ENCODE data around the gene TAS2R30. TPM values are rescaled to one million over a fixed set of nuclear protein-coding genes. Genes with fewer than 3 reads are reported as not detected.
"Not testable (repeated sequence)": the region's sequence is repeated elsewhere in the genome, so short reads cannot be mapped to it uniquely, and the experiment has no call there.

TAS2R30 gene
- total RNA-seq, 5 donors from 2014 or later (not counting 1 experiment from before 2014, with no cell fraction given), result 2.3 to 8.5 (median 3.3) TPM

DNA sequence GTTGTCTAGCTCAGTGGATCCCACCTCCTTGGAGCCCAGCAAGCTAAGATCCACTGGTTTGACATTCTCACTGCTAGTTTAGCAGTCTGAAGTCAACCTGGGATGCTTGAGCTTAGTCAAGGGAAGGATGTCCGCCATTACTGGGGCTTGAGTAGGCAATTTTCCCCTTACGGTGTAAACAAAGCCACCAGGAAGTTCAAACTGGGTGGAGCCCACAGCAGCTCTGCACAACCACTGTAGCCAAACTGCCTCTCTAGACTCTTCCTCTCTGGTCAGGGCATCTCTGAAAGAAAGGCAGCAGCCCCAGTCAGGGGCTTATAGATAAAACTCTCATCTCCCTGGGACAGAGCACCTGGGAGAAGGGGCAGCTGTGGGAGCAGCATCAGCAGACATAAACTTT is 25.6 kb downstream of the TAS2R30 start:
- ChIA-PET POLR2A (no interaction called here), CTCF (no interaction called here)
- no peaks in the 10 kb centered on the region for H3K27me3 ChIP-seq (replicated peaks in 1 of 2; ENCODE audit: control insufficient read depth in 2 of 2, extremely low read depth in 1 of 2, insufficient read depth in 2 of 2, low read length in 1 of 2)
- Mint-ChIP-seq H3K4me3 (peak overlapping the region in 1 of 3 donors; percentile 67), H3K9me3 (peaks cover 28 to 45% (median 28%) of the 10 kb centered on the region in 3 donors), H3K27me3 (no peaks in the 10 kb centered on the region), H3K27ac (peak overlapping the region; percentile 29 to 74), H3K36me3 (peaks cover 88% of the 10 kb centered on the region), H3K4me1 (peaks cover 51 to 54% (median 53%) of the 10 kb centered on the region in 3 donors)
- no peaks in the 10 kb centered on the region for H3K36me3 ChIP-seq (ENCODE audit: control insufficient read depth in 2 of 2, extremely low read depth in 1 of 2, insufficient read depth in 1 of 2, low read length in 1 of 2)
- no peak for DNase-seq
- H3K4me3 ChIP-seq (ENCODE audit: control insufficient read depth in 1 of 2, extremely low read depth in 1 of 2, low read length in 1 of 2), result no peak overlapping the region
- WGBS (ENCODE audit: insufficient coverage), result 83% methylated on average over 1 of the region's 2 CpGs
- ATAC-seq (replicated peaks in 1 of 4), result peak in 1 of 4 experiments; percentile 46
- no peak overlapping the region for H3K27ac ChIP-seq (ENCODE audit: low read length)
- no peaks in the 10 kb centered on the region for H3K9me3 ChIP-seq
- peaks cover 0 to 12% of the 10 kb centered on the region in 2 experiments for H3K4me1 ChIP-seq (ENCODE audit: control insufficient read depth in 1 of 2, extremely low read depth in 1 of 2, insufficient read depth in 2 of 2, low read length in 2 of 2)

DNA sequence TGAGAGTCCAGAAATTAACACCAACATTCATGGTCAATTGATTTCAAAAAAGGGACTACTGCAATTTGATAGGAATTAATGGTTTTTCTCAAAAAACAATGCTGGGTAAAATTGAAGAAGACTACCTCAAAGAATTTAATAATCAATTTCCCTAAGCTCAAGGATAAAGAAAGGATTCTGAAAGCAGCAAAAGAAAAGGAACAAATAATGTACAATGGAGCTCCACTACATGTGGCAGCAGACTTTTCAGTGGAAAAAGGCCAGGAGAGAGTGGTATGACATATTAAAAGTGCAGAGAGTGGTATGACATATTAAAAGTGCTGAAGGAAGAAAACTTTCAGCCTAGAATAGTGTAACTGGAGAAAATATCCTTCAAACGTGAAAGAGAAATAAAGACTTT is 26.7 kb downstream of the TAS2R30 start:
- POLR2A ChIA-PET, result no interaction called here

DNA sequence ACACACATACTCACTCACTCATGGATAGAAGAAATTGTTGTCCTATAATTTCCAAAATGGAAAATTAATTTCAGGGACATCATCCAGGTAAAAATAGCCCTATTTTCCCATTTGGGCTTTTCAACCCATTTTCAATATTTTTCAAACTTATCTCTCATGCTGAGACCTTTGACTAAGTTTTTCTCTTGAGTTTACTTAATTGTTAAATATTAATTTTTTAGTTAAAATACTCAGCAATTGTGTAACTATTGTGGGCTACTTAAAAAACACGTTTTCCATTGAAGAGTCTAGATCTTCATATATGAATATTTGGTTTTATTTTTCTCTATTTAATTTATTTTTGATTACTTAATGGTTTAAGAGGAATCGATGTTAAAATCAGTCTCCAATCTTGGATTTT is 28.2 kb downstream of the TAS2R30 start:
- POLR2A ChIA-PET, result no interaction called here

More for the DNA sequence above, 26.7 kb downstream of the TAS2R30 start:
- no peak overlapping the region for H3K27ac ChIP-seq (ENCODE audit: low read length)
- H3K4me3 ChIP-seq (ENCODE audit: control insufficient read depth in 1 of 2, extremely low read depth in 1 of 2, low read length in 1 of 2), result no peak overlapping the region
- H3K36me3 Mint-ChIP-seq, result peaks cover 84% of the 10 kb centered on the region
- no peaks in the 10 kb centered on the region for H3K9me3 ChIP-seq
- CTCF ChIA-PET, result no interaction called here
- ATAC-seq (replicated peaks in 1 of 4) (no peak), DNase-seq (no peak)
- peaks cover 40 to 49% (median 47%) of the 10 kb centered on the region in 3 donors for H3K4me1 Mint-ChIP-seq
- H3K4me1 ChIP-seq (ENCODE audit: control insufficient read depth in 1 of 2, extremely low read depth in 1 of 2, insufficient read depth in 2 of 2, low read length in 2 of 2), result peaks cover 0 to 12% of the 10 kb centered on the region in 2 experiments
- H3K36me3 ChIP-seq (ENCODE audit: control insufficient read depth in 2 of 2, extremely low read depth in 1 of 2, insufficient read depth in 1 of 2, low read length in 1 of 2), result no peaks in the 10 kb centered on the region
- WGBS (ENCODE audit: insufficient coverage), result no CpG with 5 or more reads among the region's 1 CpG
- no peaks in the 10 kb centered on the region for H3K27me3 ChIP-seq (replicated peaks in 1 of 2; ENCODE audit: control insufficient read depth in 2 of 2, extremely low read depth in 1 of 2, insufficient read depth in 2 of 2, low read length in 1 of 2)
- H3K4me3 Mint-ChIP-seq, result no peak overlapping the region
- H3K9me3 Mint-ChIP-seq, result peaks cover 21 to 39% (median 26%) of the 10 kb centered on the region in 3 donors
- no peaks in the 10 kb centered on the region for H3K27me3 Mint-ChIP-seq
- no peak overlapping the region for H3K27ac Mint-ChIP-seq

DNA sequence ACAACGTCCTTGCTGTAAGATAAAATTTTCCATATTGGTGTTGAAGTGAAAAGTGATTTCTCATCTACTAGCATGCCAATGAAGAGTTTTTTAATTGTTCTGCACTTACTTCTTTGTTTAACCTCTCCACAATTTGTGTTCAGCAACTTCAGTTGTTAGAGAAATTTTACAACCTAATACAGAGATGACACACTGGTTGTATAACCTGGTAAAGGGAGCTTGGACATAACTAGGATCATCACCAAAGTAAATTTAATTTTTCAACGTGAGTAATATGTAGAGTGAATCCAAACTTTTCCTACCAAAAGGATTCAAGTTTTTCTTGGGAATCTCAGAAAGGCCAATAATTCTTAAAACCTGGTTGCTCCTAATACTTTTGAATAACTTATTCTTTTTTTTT is 28.9 kb downstream of the TAS2R30 start:
- peaks cover 10 to 18% (median 14%) of the 10 kb centered on the region in 3 donors for H3K9me3 Mint-ChIP-seq
- no peaks in the 10 kb centered on the region for H3K27me3 Mint-ChIP-seq
- H3K9me3 ChIP-seq, result no peaks in the 10 kb centered on the region
- POLR2A ChIA-PET, result no interaction called here
- ATAC-seq (replicated peaks in 1 of 4), result no peak
- peaks cover 0 to 12% of the 10 kb centered on the region in 2 experiments for H3K4me1 ChIP-seq (ENCODE audit: control insufficient read depth in 1 of 2, extremely low read depth in 1 of 2, insufficient read depth in 2 of 2, low read length in 2 of 2)
- H3K36me3 ChIP-seq (ENCODE audit: control insufficient read depth in 2 of 2, extremely low read depth in 1 of 2, insufficient read depth in 1 of 2, low read length in 1 of 2), result peaks cover 0 to 3% of the 10 kb centered on the region in 2 donors
- H3K36me3 Mint-ChIP-seq, result peaks cover 73% of the 10 kb centered on the region
- H3K27me3 ChIP-seq (replicated peaks in 1 of 2; ENCODE audit: control insufficient read depth in 2 of 2, extremely low read depth in 1 of 2, insufficient read depth in 2 of 2, low read length in 1 of 2), result no peaks in the 10 kb centered on the region
- H3K4me3 ChIP-seq (ENCODE audit: control insufficient read depth in 1 of 2, extremely low read depth in 1 of 2, low read length in 1 of 2), result no peak overlapping the region
- no peak overlapping the region for H3K4me3 Mint-ChIP-seq
- no peak for DNase-seq
- CTCF ChIA-PET, result no interaction called here
- H3K4me1 Mint-ChIP-seq, result peaks cover 26 to 35% (median 33%) of the 10 kb centered on the region in 3 donors
- no peak overlapping the region for H3K27ac ChIP-seq (ENCODE audit: low read length)
- no peak overlapping the region for H3K27ac Mint-ChIP-seq
- no CpG with 5 or more reads among the region's 2 CpGs for WGBS (ENCODE audit: insufficient coverage)

More for the DNA sequence above, 28.2 kb downstream of the TAS2R30 start:
- Mint-ChIP-seq H3K36me3 (peaks cover 81% of the 10 kb centered on the region), H3K9me3 (peaks cover 16 to 25% (median 19%) of the 10 kb centered on the region in 3 donors), H3K27me3 (no peaks in the 10 kb centered on the region), H3K4me1 (peaks cover 34 to 43% (median 39%) of the 10 kb centered on the region in 3 donors), H3K4me3 (no peak overlapping the region), H3K27ac (no peak overlapping the region)
- H3K27ac ChIP-seq (ENCODE audit: low read length), result no peak overlapping the region
- ATAC-seq (replicated peaks in 1 of 4), result no peak
- CTCF ChIA-PET, result no interaction called here
- no peak for DNase-seq
- H3K9me3 ChIP-seq, result no peaks in the 10 kb centered on the region
- no CpG with 5 or more reads among the region's 2 CpGs for WGBS (ENCODE audit: insufficient coverage)
- no peaks in the 10 kb centered on the region for H3K36me3 ChIP-seq (ENCODE audit: control insufficient read depth in 2 of 2, extremely low read depth in 1 of 2, insufficient read depth in 1 of 2, low read length in 1 of 2)
- peaks cover 0 to 12% of the 10 kb centered on the region in 2 experiments for H3K4me1 ChIP-seq (ENCODE audit: control insufficient read depth in 1 of 2, extremely low read depth in 1 of 2, insufficient read depth in 2 of 2, low read length in 2 of 2)
- no peaks in the 10 kb centered on the region for H3K27me3 ChIP-seq (replicated peaks in 1 of 2; ENCODE audit: control insufficient read depth in 2 of 2, extremely low read depth in 1 of 2, insufficient read depth in 2 of 2, low read length in 1 of 2)
- H3K4me3 ChIP-seq (ENCODE audit: control insufficient read depth in 1 of 2, extremely low read depth in 1 of 2, low read length in 1 of 2), result no peak overlapping the region

DNA sequence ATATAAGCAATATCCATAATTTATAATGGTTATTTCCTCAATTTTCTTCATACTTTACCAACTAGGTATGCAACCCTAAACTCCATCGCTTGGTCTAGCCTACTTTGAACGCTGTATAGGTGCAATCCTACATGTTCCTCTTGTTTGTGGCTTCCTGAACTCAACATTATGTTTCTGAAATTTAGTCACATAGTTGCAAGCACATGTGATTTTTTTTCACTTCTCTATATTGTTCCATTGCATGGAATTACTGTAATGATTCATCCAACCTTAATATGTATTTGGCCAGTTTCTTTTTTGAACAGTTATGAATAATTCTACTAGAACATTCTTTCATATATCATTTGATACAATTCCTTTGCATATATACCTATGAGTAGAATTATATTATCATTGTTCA is 39.5 kb downstream of the TAS2R30 start:
- ATAC-seq (replicated peaks in 1 of 4); H3K9me3 ChIP-seq; H3K4me3 Mint-ChIP-seq; H3K27ac ChIP-seq (ENCODE audit: low read length); POLR2A ChIA-PET; H3K36me3 ChIP-seq (ENCODE audit: control insufficient read depth in 2 of 2, extremely low read depth in 1 of 2, insufficient read depth in 1 of 2, low read length in 1 of 2); CTCF ChIA-PET; H3K27me3 Mint-ChIP-seq; H3K9me3 Mint-ChIP-seq; H3K27me3 ChIP-seq (replicated peaks in 1 of 2; ENCODE audit: control insufficient read depth in 2 of 2, extremely low read depth in 1 of 2, insufficient read depth in 2 of 2, low read length in 1 of 2); DNase-seq; H3K4me3 ChIP-seq (ENCODE audit: control insufficient read depth in 1 of 2, extremely low read depth in 1 of 2, low read length in 1 of 2); H3K4me1 ChIP-seq (ENCODE audit: control insufficient read depth in 1 of 2, extremely low read depth in 1 of 2, insufficient read depth in 2 of 2, low read length in 2 of 2); H3K27ac Mint-ChIP-seq: not testable (repeated sequence)
- WGBS (ENCODE audit: insufficient coverage), result no CpG with 5 or more reads among the region's 2 CpGs
- Mint-ChIP-seq H3K36me3 (peaks cover 46% of the 10 kb centered on the region), H3K4me1 (peaks cover 0 to 11% (median 9%) of the 10 kb centered on the region in 3 donors)

DNA sequence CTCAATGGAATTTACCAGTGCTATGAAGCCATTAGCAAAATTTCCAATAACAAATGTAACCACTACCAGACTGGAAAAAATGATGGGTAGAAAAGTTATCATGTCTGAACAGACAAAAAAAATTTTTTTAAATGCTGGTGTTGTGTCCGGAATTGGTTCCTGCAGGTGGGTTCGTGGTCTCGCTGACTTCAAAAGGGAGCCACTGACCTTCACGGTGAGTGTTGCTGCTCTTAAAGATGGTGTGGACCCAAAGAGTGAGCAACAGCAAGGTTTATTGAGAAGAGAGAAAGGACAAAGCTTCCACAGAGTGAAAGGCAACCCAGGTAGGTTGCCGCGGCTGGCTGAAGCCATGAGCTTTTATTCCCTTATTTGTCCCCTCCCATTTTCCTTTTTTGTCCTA is 42.3 kb downstream of the TAS2R30 start, which contains the start of gene TAS2R43:
TSS of gene TAS2R43 (minus strand) at position 186 of the 400 bp plus-strand sequence. CDS start at position 102, 84 bp downstream.
- H3K4me1 ChIP-seq (ENCODE audit: control insufficient read depth in 1 of 2, extremely low read depth in 1 of 2, insufficient read depth in 2 of 2, low read length in 2 of 2), result no peaks in the 10 kb centered on the region
- H3K27me3 ChIP-seq (replicated peaks in 1 of 2; ENCODE audit: control insufficient read depth in 2 of 2, extremely low read depth in 1 of 2, insufficient read depth in 2 of 2, low read length in 1 of 2), result no peaks in the 10 kb centered on the region
- Mint-ChIP-seq H3K4me3 (no peak within 1 kb of the TSS), H3K4me1 (peaks cover 0 to 3% (median 2%) of the 10 kb centered on the region in 3 donors), H3K27ac (no peak within 1 kb of the TSS), H3K36me3 (peaks cover 45% of the 10 kb centered on the region), H3K27me3 (no peaks in the 10 kb centered on the region), H3K9me3 (no peaks in the 10 kb centered on the region)
- ChIA-PET CTCF (no interaction called here), POLR2A (no interaction called here)
- no peak within 1 kb of the TSS for H3K4me3 ChIP-seq (ENCODE audit: control insufficient read depth in 1 of 2, extremely low read depth in 1 of 2, low read length in 1 of 2)
- H3K36me3 ChIP-seq (ENCODE audit: control insufficient read depth in 2 of 2, extremely low read depth in 1 of 2, insufficient read depth in 1 of 2, low read length in 1 of 2), result no peaks in the 10 kb centered on the region
- no peaks in the 10 kb centered on the region for H3K9me3 ChIP-seq
- H3K27ac ChIP-seq (ENCODE audit: low read length), result no peak within 1 kb of the TSS
- no CpG with 5 or more reads among the region's 6 CpGs for WGBS (ENCODE audit: insufficient coverage)
- DNase-seq (no peak), ATAC-seq (replicated peaks in 1 of 4) (no peak)

DNA sequence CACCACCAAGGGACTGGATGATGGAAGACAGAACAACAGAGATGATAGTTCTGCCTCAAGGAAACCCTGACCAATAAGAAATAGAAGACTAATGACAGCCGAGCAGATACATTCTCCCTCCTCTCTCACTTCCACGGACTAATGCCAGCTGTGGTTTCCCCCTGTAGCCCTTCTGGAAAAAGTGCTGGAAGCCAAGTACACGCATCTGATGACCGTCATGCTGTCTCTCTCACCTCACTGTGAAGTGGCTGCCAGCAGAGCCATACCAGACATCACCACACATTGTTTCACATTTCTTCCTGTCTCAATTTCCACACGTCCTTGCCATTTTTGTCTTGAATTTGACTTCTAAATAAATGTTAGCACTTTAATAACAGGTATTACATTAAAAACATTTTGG is 45.2 kb downstream of the TAS2R30 start:
- Mint-ChIP-seq H3K27me3 (no peaks in the 10 kb centered on the region), H3K9me3 (peaks cover 0 to under 1% (median under 1%) of the 10 kb centered on the region in 3 donors), H3K27ac (no peak overlapping the region), H3K4me3 (no peak overlapping the region), H3K36me3 (peaks cover 43% of the 10 kb centered on the region), H3K4me1 (peaks cover 0 to 4% (median 3%) of the 10 kb centered on the region in 3 donors)
- Histone ChIP-seq H3K36me3 (ENCODE audit: control insufficient read depth in 2 of 2, extremely low read depth in 1 of 2, insufficient read depth in 1 of 2, low read length in 1 of 2) (no peaks in the 10 kb centered on the region), H3K4me1 (ENCODE audit: control insufficient read depth in 1 of 2, extremely low read depth in 1 of 2, insufficient read depth in 2 of 2, low read length in 2 of 2) (no peaks in the 10 kb centered on the region), H3K27me3 (replicated peaks in 1 of 2; ENCODE audit: control insufficient read depth in 2 of 2, extremely low read depth in 1 of 2, insufficient read depth in 2 of 2, low read length in 1 of 2) (no peaks in the 10 kb centered on the region), H3K9me3 (no peaks in the 10 kb centered on the region), H3K4me3 (ENCODE audit: control insufficient read depth in 1 of 2, extremely low read depth in 1 of 2, low read length in 1 of 2) (no peak overlapping the region), H3K27ac (ENCODE audit: low read length) (no peak overlapping the region)
- ATAC-seq (replicated peaks in 1 of 4) (no peak), DNase-seq (no peak)
- ChIA-PET POLR2A (no interaction called here), CTCF (no interaction called here)
- no CpG with 5 or more reads among the region's 5 CpGs for WGBS (ENCODE audit: insufficient coverage)

All from T-cell (primary cell).